ENCODE results near the gene UXT.
"Not testable (repeated sequence)": the region's sequence is repeated elsewhere in the genome, so short reads cannot be mapped to it uniquely, and the experiment has no call there.

Gene UXT, protein sequence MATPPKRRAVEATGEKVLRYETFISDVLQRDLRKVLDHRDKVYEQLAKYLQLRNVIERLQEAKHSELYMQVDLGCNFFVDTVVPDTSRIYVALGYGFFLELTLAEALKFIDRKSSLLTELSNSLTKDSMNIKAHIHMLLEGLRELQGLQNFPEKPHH

DNA sequence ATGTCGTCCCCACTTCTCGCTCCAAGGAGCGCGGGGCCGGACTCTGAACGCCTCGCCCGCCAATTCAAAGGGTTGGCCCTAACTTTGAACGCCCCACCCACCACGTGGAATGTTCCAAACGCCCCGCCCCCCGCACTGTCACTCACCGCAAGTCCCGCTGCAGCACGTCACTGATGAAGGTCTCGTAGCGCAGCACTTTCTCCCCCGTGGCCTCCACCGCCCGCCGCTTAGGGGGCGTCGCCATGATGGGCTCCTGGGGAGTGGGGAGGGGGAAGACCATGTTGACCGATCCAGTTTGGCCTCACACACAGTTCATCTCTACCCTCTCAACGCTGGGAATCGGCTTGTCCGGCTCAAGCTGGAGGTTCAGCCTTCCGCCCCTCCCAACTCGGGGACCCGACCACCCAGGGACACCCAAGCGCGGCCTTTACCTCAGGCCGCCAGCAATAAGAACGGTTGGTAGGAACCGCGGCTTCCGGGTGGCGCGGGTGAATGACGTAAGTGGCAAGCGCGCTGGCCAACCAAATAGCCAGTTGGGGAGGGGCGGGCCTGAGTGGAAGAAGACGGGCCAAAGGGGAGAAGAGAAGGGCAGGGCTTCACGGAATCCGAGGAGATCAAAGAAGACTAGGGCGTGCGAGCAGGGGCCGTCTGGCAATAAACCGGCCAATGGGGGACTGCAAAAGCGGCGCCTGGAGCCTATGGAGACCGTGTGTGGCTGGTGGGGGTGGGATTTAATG, at the start of gene UXT:
Gene UXT, minus strand, starts transcription at position 497 of the 737 bp plus-strand sequence. Its CDS starts 253 bp downstream, at position 244.
- peak; percentile 88 for DNase-seq

DNA sequence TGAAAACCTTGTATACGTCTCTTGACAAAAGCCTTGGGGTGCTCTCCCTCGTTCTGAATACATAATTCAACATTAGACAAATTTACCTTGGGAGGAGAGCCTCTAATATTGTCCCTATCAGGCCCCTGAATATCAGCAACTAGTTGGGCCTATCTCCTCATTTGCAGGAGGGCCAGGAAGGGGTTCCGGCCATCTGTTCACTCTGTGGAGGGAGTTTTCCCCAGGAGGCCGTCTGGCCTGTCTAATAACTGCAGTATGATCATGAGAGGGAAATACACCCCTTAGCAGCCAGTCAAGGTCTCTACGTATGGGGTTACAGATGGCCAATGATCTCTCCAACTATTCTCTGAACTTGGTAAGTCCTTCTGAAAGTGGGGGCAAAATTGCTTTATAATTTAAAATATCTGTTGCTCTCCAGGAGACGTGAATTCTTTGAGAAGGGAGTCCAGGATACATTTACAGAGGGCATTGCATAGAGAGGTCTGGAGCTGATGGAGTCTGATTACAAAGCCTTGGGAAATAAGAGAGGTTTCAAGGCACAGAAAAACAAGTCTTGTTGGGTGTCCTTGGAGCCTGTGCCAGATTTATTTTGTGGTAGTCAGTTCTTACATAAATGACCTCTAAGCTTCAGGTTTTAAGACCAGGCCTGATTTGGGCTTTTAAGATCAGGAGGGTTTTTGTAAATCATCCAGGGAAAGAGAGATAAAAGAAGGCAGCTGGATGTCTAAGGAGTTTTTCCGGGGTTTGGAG, 48.2 kb upstream of the UXT start:
- no peak for DNase-seq

DNA sequence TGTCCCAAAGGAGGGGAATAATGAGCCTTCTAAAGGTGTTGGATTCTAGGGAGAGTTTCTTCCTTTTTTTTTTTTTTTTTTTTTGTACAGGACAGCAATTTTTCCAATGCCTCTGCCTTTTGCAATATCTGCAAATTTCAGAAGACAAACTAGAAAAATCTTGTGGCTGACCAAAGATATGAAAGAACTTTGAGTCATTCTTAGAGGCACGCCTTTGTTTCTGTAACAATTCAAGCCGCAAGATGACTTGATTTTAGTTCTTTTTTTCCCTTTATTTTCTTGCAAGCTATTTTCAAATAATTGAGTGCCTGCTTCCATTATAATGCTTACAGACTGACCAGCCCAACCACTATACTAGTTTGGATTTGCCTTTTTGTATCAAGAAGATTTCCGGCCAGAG, 47.6 kb upstream of the UXT start:
- no peak for DNase-seq

DNA sequence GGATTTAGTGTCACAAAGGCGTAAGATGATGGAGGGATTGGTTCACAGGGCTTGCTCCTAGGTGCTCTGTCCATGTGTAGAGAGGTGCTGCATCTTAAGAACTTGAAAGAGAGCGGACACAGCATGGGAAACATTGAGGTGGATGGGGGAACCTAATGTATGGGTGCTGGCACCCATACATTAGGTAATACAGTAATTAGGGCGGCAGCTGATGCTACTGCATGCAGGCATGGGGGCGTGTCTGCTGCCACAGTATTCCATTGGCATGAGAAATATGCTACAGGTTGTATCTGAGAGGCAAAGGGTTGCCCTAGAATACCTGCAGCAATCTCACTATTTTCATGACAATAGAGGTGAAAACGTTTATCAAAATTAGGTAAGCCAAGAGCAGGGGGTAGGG, 45.8 kb upstream of the UXT start:
- DNase-seq = no peak

DNA sequence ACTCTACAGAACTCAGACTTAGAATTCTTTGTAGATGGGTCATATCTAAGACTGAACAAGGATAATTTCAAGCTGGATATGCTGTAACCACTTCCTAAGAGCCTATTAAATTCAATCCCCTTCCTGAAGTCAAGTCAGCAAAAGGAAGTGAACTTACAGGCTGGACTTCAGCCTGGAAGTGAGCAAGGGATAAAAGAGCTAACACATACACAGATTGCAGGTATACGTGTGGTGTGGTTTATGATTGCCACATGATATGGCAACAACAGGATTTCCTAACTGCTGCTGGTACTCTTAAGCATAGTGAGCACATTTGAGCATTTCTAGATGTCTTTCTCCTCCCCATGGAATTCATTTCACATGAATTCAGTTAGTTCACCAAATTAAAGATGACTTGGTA, 38.2 kb upstream of the UXT start:
- no peak for DNase-seq

DNA sequence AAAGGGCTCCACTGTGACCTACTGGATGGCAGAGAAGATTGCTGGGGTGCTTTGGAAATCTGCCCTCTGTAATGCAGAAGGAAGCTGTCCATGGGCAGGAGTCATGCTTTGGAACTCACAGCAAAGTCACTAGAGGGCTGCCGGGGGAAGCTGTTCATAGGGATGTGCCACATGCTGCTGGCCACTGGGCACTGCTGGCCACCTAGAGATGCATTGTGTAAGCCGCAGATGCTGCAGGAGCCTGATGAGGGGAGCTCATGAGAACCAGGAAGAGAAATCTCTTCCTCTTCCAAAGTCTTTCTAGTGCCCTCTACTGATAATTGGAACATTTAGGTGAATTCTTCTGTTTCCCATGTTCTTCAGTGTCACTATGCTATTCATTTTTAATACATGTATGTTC, 31.2 kb upstream of the UXT start:
- DNase-seq = no peak

DNA sequence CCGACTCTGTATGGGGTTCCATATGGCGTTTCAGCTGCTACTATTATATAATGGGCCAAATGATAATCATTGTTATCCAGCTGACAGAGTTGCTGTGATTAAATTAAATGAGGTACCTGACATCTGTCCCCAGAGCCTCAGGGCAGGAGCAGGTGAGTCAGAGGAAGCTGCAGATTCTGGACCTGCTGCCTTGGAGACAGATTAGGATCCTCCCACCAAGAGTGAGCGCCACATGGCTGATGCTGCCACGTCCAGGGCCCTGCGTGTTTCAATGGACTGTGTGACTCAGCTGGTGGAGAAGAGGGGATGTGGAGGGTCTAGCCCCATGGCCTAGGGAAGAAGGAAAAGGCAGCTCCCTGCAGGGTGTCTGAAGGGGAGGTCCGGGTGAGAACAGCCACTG, 28.3 kb upstream of the UXT start:
- no peak for DNase-seq

DNA sequence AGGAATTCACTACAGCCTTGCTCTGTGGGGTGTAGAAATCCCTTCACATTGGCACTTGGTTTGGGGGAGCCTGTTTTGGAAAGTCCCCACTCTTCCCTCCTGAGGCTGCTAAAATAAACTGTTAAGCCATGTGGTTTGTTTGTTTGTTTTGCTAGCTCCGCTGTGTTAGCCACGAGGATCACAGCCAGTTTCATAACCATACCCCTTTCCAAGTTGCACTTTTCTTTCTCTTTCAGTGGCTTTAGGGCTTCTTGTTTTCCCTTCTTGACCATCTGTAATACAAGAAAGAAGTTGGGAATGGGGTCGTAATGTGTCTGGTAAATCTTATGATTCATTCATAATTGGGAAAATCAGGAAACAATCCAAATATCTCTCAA, 24.8 kb upstream of the UXT start:
- DNase-seq = no peak

DNA sequence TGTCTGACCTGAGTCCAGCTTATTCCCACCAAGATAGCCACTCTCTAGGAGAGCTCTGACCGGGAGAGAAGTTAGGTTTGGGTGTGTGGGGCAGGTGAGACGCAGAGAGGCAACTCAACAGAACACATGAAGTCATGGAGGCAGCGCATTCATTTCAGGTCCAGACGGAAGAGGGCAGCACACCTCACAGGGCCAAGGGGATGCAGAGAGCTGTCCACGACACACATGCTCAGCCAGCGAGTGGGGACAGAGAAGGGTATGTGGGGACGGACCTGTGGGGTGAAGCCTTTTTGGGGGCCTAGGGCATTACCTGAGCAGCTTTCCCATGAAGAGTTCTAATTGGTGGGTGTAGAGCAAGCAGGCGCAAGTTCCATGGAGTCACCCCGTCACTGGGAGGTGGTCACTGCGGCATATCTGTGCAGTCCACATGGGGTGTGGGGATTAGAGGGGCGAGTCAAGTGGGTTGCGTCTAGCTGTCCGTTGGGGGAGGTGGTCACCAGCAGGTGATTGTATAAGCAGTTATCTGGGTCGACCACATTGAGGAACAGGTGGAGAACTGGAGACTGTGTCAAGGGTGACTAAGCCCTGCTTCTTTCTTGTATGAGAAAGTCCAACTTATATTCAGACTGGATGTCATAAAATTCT, 24.3 kb upstream of the UXT start:
- DNase-seq = no peak

DNA sequence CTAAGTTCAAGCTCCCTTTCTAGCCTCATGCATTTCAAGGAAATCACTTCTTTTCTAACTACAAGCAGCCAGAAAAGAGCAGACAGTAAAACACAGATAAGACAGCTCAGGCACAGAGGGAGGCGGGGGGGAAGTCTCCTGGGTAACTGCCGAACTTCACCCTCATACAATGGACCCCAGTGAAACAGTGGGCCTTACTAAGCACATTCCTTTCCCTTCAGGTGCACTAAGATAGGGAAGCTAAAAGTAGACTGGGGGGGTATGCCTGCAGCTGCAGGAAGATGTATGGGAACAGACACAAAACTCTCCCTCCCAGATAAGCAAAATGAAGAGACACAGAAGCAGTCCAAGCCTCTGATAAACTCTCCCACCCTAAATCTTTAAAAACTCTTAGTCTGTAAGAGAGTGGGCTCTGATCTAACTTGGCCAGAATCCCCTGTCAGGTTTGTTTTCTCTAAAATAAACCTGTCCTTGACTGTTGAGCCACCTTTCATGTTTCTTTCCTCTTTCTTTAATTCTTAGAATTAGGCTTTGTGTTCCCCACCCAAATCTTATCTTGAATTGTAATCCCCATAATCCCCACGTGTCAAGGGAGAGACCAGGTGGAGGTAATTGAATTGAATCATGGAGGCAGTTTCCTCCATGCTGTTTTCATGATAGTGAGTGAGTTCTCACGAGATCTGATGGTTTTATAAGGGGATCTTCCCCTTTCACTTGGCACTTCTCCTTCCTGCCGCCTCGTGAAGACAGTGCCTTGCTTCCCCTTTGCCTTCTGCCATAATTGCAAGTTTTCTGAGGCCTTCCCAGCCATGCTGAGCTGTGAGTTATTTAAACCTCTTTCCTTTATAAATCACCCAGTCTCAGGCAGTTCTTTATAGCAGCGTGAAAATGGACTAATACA, 17.2 kb upstream of the UXT start:
- not testable (repeated sequence) for DNase-seq

DNA sequence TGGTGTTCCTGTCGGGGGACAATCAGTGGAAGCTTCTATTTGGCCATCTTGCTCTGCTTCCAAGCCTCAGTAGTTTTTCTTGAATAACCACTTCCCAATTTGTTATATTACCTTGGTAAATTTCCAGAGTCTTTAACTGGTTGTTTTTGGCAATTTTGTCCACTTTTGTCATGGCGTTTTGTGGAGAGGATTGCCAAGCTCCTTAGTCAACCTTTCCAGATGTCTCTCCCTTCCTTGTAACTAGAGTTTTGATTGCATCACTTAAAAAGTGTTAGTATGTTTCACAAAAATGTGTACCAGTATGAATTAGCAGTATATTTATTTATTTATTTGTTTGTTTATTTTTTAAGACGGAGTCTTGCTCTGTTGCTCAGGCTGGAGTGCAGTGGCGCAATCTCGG, 15.8 kb upstream of the UXT start:
- DNase-seq = no peak

DNA sequence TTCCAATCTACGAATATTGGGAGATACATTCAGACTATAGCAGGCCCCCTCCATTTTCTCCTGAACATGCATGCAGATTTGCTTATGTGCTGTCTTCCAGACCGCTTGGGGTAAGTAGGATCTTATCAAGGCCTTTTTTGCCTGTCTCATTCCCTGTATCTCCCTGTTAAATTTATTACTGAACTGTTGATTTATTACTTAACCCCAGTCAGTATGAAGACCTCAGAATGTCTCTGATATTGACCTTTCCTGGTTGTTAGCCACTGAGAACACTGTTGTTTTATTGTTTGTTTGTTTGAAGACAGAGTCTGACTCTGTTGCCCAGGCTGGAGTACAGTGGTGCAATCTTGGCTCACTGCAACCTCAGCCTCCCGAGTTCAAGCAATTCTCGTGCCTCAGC, 6.8 kb upstream of the UXT start:
- not testable (repeated sequence) for DNase-seq

DNA sequence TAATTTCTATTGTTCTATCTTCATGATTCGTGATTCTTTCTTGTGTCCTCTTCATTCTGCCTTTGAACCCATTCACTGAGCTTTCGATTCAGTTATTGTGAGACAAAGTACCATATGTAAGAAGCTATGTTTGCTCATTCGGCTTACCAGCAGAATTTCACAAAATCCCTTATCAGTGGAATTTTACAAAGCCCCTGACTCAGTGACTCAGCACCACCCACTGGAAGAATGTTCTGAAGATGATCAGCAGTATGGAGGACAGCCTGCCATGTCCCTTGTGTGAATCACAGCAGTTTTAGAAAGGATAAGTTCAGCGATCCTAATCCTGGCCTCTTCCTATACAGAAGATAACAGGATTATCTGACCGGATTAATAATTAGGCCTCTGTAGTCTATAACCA, 5.8 kb upstream of the UXT start:
- DNase-seq = no peak

DNA sequence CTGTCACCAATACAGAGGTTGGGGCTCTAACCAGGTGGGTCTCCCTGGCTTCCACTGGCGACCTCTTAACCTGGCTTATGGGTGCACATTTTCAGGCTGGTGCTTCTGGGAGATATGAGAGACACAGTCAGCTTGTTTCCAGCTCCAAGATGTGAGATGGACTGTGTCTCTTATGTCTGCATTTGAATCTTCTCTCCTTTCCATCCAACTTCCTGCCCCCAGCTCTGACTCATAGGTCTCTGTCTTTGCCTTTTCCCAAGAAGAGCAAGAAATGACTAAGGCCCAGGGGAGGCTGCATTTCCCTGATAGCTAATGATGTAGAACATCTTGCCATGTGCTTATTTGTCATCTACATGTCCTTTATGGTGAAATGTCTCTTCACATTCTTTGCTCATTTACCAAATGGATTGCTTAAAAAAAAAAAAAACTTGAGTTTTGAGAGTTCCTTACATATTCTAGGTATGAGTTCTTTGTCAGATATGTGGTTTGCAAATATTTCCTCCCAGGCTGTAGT, 3.2 kb upstream of the UXT start:
- DNase-seq = no peak

DNA sequence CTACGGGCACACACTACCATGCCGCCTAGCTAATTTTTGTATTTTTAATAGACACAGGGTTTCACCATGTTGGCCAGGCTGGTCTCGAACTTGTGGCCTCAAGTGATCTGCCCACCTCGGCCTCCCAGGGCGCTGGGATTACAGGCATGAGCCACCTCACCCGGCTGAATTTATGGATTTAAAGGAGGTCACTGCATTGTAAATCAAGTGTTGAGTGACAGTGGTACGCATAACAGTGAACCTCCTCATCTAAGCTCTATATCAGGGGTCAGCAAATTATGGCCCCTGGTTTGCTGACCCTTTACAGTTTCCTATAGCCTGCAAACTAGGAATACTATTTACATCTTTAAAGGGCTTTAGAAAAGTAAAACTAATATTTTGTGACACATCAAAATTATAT, 2.6 kb upstream of the UXT start:
- no peak for DNase-seq

DNA sequence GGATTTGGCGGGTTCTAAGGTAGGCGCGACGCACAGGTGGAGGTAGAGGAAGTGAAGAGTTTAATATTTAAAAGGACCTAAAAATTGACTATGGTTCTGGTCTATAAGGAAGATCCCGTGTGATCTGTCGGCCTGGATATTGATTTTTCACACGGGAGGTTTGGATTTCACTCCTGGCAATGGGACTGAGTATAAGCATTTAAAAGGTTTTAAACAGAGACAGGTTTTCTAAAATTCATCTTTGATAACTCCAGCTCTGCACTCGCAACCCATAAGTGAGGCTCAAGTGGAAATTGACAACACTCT, 394 bp upstream of the UXT start:
- DNase-seq = no peak

DNA sequence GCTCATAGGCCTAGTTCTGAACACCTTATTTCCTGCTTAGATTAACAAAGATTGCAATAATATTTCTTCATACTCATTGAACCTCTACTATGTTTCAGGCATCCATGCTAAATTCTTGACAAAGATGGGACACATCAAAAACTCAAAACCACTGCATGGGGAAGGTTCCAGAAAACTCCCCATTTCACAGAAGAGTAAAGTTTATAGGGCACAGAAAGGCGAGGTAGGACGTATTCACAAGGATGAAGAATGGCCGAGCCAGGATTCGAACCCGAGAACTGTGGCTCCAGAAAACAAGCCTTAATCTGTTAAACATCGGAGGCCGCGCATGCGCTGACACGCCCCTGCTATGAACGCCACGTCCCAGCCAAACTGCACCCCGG, 688 bp downstream of the UXT start:
- no peak for DNase-seq

DNA sequence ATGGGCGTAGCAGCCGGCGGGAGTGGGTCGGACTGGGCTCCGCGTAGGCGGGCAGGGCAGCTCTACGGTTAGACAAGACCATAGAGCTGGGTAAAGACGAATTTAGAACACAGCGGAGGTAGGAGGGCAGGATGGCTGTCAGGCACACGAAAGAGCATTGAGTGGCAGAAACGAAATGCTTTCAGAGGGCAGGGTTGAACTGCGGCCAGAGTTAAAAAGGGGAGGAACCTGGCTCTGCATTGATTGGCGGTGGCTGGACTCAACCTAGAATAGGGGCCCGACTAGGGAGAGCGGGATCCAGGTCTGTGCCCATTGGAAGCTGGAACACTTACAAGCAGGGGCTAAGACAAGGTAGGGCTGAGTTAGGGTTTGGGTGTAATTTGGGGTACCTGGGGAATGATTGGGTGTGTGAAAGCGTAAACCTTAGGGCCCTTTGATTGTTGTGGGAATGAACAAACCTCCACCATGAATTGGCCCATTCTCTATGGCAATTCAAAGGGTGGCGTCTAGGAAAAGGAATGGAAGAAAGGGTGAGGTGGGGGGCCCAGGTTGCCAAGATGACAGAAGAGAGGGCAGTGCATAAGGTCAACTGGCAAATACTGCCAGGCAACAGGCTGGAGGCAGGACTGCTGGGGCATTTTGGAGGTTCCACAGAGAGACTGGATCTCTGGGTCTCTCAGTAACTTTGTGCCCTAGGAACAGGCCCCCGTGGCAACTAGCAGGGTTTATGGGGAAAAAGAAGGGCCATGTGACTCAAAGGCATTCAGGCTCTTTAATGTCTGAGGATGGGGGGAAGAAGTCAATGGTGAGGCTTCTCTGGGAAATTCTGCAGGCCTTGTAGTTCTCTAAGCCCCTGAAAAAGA, 7.7 kb downstream of the UXT start:
- DNase-seq = no peak

DNA sequence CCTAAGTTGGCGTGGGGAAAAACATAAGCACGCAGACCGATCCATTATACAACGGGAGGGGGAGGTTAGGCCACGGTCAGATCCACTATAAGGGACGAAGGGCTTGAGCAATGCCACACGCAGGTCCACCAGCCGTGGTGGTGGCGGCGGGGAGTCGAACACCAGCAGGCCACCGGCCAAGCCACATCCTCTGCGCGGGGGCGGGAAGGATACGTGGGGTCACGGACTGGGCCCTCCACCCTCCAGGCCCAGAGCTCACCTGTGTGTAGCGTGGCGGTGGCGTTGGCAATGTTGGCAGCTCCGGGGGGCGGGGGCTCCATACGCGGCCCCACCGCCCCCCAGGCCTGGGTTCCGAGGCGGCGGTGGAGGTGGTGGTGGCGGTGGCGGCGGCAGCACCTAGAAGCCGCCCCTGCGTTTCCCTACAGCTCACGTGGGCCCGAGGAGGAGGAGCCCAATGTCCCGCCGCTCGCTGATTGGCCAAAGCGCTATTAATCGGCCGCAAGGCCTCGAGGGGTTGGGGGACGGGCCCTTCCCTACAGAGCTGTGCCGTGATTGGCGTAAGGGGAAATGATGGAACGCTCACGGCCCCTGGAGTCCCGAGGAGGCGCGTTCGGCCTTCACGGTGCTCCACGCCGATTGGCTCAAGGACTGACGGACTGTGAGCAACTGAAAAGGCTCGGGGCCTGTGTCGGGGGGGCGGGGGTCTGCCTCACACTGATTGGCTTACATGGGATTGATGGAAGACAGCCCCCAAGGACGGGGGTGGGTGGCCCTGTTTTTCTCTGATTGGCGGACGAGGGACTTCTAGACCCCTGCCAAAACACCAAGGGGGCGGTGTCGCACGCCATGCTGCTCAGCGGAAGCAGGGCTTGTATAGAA, 8.6 kb downstream of the UXT start, which contains the start of gene ELK1:
Gene ELK1, minus strand, starts transcription at position 400 of the 879 bp plus-strand sequence. CDS start 9,122 bp downstream, outside the sequence.
- DNase-seq = peak; percentile 93

DNA sequence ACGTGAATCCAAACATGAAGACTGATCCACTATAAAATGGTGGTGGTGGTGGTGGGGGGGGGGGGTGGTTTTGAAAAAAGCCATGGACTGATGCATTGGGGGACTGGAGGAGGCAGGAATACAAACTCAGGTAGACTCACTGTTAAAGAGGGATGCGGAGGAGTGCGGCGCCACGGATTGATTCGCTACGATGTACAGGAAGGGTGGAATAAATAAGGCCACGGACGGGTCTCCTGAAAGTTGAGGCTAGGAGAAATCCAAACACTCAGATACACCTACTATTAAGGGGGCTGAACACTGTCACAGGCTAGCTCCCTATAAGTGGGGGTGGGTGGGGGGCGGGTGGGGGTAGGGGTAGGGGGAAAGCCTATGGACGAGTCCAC, 9.2 kb downstream of the UXT start:
- no peak for DNase-seq

DNA sequence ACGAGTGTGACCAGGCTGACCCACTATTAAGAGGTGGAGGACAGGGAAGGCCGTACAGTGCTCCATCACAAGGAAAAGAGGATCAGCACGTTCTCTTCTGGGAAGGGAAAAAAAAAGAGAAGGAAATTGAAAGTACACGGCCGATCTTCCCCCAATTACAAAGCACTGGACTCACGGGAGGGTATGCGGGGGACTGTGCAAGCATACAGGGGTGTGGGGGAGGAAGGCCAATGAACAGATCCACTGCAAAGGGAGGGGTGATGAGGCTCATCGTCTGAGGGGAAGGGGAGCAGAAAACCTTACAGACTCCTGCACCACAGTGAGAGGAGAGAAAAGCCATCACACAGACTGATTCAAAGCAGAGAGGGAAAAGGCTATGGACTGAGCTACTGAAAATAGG, 9.7 kb downstream of the UXT start:
- no peak for DNase-seq

All from NCI-H1436 (cell line).